Measurements from ENCODE around the gene CRMP1. TPM values are rescaled to one million over a fixed set of nuclear protein-coding genes. Genes with fewer than 3 reads are reported as not detected.

CRMP1 gene
- total RNA-seq, 1 donor from 2014 or later: 1.4 TPM

- no peak for DNase-seq (ENCODE audit: low spot score)
Measured at GRCh38 chr4:5796976-5797375, 95.9 kb downstream of the CRMP1 start.

- no peak for DNase-seq (ENCODE audit: low spot score)
Measured at GRCh38 chr4:5795580-5795979, 97.3 kb downstream of the CRMP1 start.

GRCh38 chr4:5793514-5793913, 99.4 kb downstream of the CRMP1 start:
- no peak for DNase-seq (ENCODE audit: low spot score)

GRCh38 chr4:5791654-5792053, 101.2 kb downstream of the CRMP1 start:
- no peak for DNase-seq (ENCODE audit: low spot score)

GRCh38 chr4:5790546-5790857, 102.4 kb downstream of the CRMP1 start:
- DNase-seq (ENCODE audit: low spot score): no peak

- DNase-seq (ENCODE audit: low spot score): no peak
Measured at GRCh38 chr4:5789141-5789540, 103.7 kb downstream of the CRMP1 start.

- DNase-seq (ENCODE audit: low spot score): no peak
Measured at GRCh38 chr4:5788144-5788543, 104.7 kb downstream of the CRMP1 start.

- DNase-seq (ENCODE audit: low spot score): no peak
Measured at GRCh38 chr4:5787311-5787710, 105.6 kb downstream of the CRMP1 start.

- DNase-seq (ENCODE audit: low spot score): no peak
Measured at GRCh38 chr4:5785806-5786680, 106.8 kb downstream of the CRMP1 start.

GRCh38 chr4:5784960-5785611, 107.8 kb downstream of the CRMP1 start:
- DNase-seq (ENCODE audit: low spot score): no peak

- no peak for DNase-seq (ENCODE audit: low spot score)
Measured at GRCh38 chr4:5784021-5784420, 108.9 kb downstream of the CRMP1 start.

GRCh38 chr4:5783486-5783885, 109.4 kb downstream of the CRMP1 start:
- no peak for DNase-seq (ENCODE audit: low spot score)

GRCh38 chr4:5782829-5783476, 109.9 kb downstream of the CRMP1 start:
- DNase-seq (ENCODE audit: low spot score): no peak

GRCh38 chr4:5781691-5782090, 111.2 kb downstream of the CRMP1 start:
- no peak for DNase-seq (ENCODE audit: low spot score)

- DNase-seq (ENCODE audit: low spot score): no peak
Measured at GRCh38 chr4:5780831-5781480, 111.9 kb downstream of the CRMP1 start.

GRCh38 chr4:5776510-5776909, 116.4 kb downstream of the CRMP1 start:
- no peak for DNase-seq (ENCODE audit: low spot score)

GRCh38 chr4:5774416-5775036, 118.4 kb downstream of the CRMP1 start:
- DNase-seq (ENCODE audit: low spot score): no peak

GRCh38 chr4:5773271-5773555, 119.7 kb downstream of the CRMP1 start:
- DNase-seq (ENCODE audit: low spot score): no peak

GRCh38 chr4:5772528-5773270, 120.2 kb downstream of the CRMP1 start:
- DNase-seq (ENCODE audit: low spot score): no peak
